ENCODE results near the gene NEURL4.

NEURL4 gene

DNA sequence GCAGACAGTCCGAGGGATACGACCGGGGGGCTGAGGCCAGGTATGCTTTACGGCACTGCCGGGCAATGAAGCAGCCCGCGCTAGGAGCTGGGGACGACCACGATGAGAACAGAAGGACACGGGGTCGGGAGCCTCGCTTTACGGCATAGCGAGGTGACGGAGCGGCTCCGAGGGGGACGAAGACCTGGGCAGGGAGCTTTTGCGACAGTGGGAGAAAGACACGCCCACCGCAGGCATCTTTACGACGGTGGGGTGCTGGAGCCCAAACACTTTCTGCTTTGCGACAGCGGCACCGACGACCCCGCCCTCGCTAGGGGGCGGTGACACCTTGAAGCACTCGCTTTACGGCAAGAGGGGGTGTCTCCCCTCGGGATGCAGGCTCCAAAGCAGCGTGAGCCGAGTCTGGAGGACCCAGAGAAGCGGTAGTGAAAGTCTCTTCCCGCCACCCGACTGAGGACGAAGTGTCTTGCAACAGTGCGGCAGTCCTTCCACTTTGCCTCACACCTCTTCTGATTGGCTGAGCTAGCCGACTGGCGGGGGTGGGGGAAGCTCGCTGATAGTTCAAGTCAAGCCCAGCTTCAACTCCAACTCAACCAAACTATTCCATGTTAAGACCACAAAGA is 350 bp upstream of the NEURL4 start:
- peak in 4 of 11 experiments; percentile 41 to 45 (median 41); a peak in 5 of 22 replicates for TF ChIP-seq Cebpa-rat (IDR thresholded peaks at IDR 0.05)
- Histone ChIP-seq H3K9me3 (replicated peaks in 1 of 11) (no peaks in the 10 kb centered on the region), H3K4me1 (peaks cover 39 to 61% (median 53%) of the 10 kb centered on the region in 10 experiments), H3K4me2 (peak overlapping the region; percentile 88 to 99 (median 96)), H4K20me1 (peaks cover 0 to 7% (median 0%) of the 10 kb centered on the region in 11 experiments; a peak in 2 of 22 replicates), H3K9ac (peak overlapping the region; percentile 81 to 96 (median 89)), H3K27me3 (no peaks in the 10 kb centered on the region), H3K36me3 (peaks cover 14 to 31% (median 23%) of the 10 kb centered on the region in 11 experiments), H3K4me3 (peak overlapping the region; percentile 74 to 86 (median 82)), H3K27ac (peak overlapping the region; percentile 79 to 96 (median 90))

DNA sequence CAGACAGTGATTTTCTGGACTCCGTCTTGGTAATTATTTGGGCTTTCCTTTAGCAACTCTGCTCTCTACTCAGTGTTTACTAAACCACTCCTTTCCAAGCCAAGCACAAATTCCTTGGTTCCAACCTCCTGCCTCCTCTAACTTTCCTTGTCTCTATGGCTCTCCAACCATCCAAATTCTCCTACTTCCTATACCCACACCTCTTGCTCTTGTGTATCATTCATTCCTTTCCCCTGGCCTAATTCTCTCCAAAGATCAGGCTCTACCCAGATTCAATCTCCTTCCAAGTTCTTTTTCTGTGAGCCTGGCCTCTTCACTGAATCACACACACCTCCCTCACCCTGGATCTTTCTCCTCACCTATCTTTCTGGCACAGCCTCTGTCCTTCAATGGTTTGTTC is 1.1 kb downstream of the NEURL4 start:
- Histone ChIP-seq H3K36me3 (peaks cover 27 to 46% (median 38%) of the 10 kb centered on the region in 11 experiments), H3K4me2 (peak overlapping the region; percentile 80 to 97 (median 88)), H4K20me1 (peaks cover 0 to 17% (median 3%) of the 10 kb centered on the region in 11 experiments; a peak in 3 of 22 replicates), H3K27ac (peak overlapping the region in 7 of 11 experiments; percentile 10 to 96 (median 90); a peak in 9 of 22 replicates), H3K9me3 (replicated peaks in 1 of 11) (no peaks in the 10 kb centered on the region), H3K4me3 (peak overlapping the region in 9 of 10 experiments; percentile 74 to 86 (median 84); a peak in 17 of 20 replicates), H3K4me1 (peaks cover 39 to 48% (median 41%) of the 10 kb centered on the region in 10 experiments), H3K27me3 (no peaks in the 10 kb centered on the region), H3K9ac (peak overlapping the region; percentile 81 to 96 (median 89))
- TF ChIP-seq Cebpa-rat (IDR thresholded peaks at IDR 0.05), result no peak

DNA sequence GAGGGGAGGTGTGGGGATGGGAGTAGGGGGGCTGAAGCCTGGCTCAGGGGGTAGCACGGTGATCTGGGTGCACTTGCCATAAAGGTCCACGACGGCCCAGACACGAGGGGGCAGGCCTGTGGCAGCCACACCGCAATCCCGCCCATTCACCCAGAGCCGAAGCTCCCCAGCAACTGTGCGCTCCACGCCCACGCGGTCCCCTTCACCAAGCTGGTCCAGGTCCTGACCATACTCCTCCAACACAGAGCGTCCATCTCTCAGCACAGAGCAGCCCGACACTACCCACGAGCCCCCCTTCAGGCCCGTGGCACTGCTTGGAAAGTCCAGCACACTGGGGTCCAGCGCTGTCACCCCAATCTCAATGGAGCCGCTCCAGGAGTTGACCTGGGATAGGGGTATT is 1.6 kb downstream of the NEURL4 start:
- Histone ChIP-seq H3K4me1 (peaks cover 35 to 43% (median 37%) of the 10 kb centered on the region in 10 experiments), H4K20me1 (peaks cover 0 to 19% (median 4%) of the 10 kb centered on the region in 11 experiments; a peak in 3 of 22 replicates), H3K9me3 (replicated peaks in 1 of 11) (no peaks in the 10 kb centered on the region), H3K36me3 (peaks cover 32 to 51% (median 43%) of the 10 kb centered on the region in 11 experiments), H3K27ac (peak overlapping the region in 2 of 11 experiments; percentile 10 to 90; a peak in 1 of 22 replicates), H3K4me3 (peak overlapping the region in 1 of 10 experiments; percentile 86; a peak in 3 of 20 replicates), H3K9ac (peak overlapping the region in 9 of 11 experiments; percentile 81 to 91 (median 89); a peak in 16 of 22 replicates), H3K27me3 (no peaks in the 10 kb centered on the region), H3K4me2 (peak overlapping the region; percentile 80 to 97 (median 88))
- TF ChIP-seq Cebpa-rat (IDR thresholded peaks at IDR 0.05), result no peak

DNA sequence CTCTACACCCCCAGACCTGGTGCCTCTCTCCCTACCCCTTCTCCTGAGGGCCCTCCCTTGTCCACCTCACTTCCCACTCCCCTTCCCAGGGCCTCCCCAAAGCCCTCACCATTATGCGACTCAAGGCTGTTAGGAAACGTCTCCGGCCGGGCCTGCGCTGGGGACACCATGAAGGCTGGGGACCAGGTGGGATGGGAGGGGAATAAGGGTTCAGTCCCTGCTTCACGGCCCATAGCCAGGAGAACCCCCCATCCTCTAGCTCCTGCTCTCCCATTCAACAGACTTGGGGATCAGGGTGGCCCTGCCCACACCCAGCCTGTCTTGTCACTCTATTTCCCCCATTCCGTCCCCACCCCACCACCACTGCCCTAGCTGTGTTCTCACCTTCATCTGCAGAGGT is 2.1 kb downstream of the NEURL4 start:
- Histone ChIP-seq H4K20me1 (peaks cover 0 to 24% (median 4%) of the 10 kb centered on the region in 11 experiments; a peak in 3 of 22 replicates), H3K4me3 (no peak overlapping the region), H3K27ac (no peak overlapping the region; a peak in 2 of 22 replicates), H3K9ac (peak overlapping the region in 8 of 11 experiments; percentile 8 to 91 (median 88); a peak in 10 of 22 replicates), H3K9me3 (replicated peaks in 1 of 11) (no peaks in the 10 kb centered on the region), H3K4me2 (peak overlapping the region in 5 of 11 experiments; percentile 80 to 94 (median 86); a peak in 6 of 22 replicates), H3K27me3 (no peaks in the 10 kb centered on the region), H3K4me1 (peaks cover 30 to 38% (median 32%) of the 10 kb centered on the region in 10 experiments), H3K36me3 (peaks cover 36 to 55% (median 47%) of the 10 kb centered on the region in 11 experiments)
- TF ChIP-seq Cebpa-rat (IDR thresholded peaks at IDR 0.05), result no peak

DNA sequence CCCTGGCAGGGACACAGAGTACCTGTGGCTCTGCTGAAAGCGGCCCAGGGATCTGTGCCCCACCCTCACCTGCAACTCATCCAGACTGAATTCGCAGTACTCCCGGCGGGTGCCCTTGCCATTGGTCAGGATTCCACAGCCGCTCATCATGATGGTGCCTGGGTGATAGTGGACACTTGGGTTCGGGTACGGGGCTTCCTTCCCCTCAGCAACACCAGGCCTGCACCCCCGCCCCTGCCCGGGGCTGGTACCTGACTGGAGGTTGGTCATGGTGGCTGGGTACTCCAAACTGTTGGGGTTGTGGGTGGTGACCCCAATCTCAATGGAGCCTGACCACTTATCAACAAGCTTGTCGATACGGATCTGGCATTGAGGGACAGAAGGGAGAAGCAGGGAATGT is 2.9 kb downstream of the NEURL4 start:
- TF ChIP-seq Cebpa-rat (IDR thresholded peaks at IDR 0.05), result no peak
- peaks cover 23 to 29% (median 24%) of the 10 kb centered on the region in 10 experiments for H3K4me1 ChIP-seq
- H4K20me1 ChIP-seq, result peaks cover 0 to 27% (median 4%) of the 10 kb centered on the region in 11 experiments; a peak in 3 of 22 replicates
- H3K27ac ChIP-seq, result no peak overlapping the region
- H3K9me3 ChIP-seq (replicated peaks in 1 of 11), result no peaks in the 10 kb centered on the region
- peak overlapping the region in 6 of 11 experiments; percentile 4 to 91 (median 57); a peak in 4 of 22 replicates for H3K9ac ChIP-seq
- no peaks in the 10 kb centered on the region for H3K27me3 ChIP-seq
- H3K36me3 ChIP-seq, result peaks cover 45 to 64% (median 56%) of the 10 kb centered on the region in 11 experiments
- H3K4me2 ChIP-seq, result no peak overlapping the region
- no peak overlapping the region for H3K4me3 ChIP-seq

DNA sequence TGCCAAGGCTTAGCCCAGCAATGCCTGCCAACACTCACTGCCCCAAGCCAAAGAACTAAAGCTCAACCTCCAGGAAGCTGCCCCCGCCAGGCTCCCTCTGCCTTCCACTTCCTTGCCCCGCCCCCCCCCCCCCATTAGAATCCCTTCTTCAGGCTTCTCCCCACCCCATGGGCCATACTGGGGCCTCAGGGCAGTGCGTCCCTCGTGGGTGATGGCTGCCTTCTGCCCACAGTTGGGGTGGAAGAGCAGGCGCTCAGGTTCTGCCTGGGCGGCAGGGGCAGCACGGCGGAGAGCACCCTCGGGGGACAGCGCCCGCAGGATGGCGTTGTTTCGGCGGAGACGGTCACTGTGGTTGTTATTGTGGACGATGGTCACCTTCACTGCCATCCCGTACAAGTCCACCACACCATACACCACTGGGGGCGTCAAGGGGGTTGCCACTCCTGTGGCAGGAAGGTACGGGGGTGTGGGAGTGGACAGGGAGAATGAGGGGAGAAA is 4.1 kb downstream of the NEURL4 start:
- H4K20me1 ChIP-seq, result peaks cover 0 to 27% (median 4%) of the 10 kb centered on the region in 11 experiments; a peak in 3 of 22 replicates
- no peak for TF ChIP-seq Cebpa-rat (IDR thresholded peaks at IDR 0.05)
- H3K4me2 ChIP-seq, result no peak overlapping the region
- H3K9me3 ChIP-seq (replicated peaks in 1 of 11), result no peaks in the 10 kb centered on the region
- H3K27me3 ChIP-seq, result no peaks in the 10 kb centered on the region
- H3K4me1 ChIP-seq, result peaks cover 13 to 20% (median 15%) of the 10 kb centered on the region in 10 experiments; a peak in 19 of 20 replicates
- no peak overlapping the region for H3K4me3 ChIP-seq
- no peak overlapping the region for H3K27ac ChIP-seq
- 0 out of 22 replicates have a peak overlapping the region, but pooled peaks of 1 of the 11 experiments have one; percentile 89 for H3K9ac ChIP-seq
- peaks cover 56 to 75% (median 67%) of the 10 kb centered on the region in 11 experiments for H3K36me3 ChIP-seq

DNA sequence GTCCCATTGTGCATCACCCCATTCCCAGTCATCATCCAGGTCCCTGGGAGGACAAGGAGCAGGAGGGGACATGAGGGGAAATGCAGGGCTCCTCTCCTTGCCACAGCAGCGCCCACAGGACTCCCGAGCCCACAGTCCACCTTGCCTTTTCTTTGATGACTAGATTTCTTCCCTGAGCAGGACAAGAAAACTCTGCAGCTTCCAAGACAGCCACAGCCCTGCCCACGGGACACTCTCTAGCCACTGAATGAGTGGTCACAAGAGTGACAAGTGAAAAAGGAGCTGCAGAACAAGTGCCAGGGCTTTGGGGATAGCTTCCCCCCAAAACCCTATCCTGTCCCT is 4.7 kb downstream of the NEURL4 start:
- Histone ChIP-seq H4K20me1 (peaks cover 0 to 27% (median 4%) of the 10 kb centered on the region in 11 experiments; a peak in 3 of 22 replicates), H3K4me3 (no peak overlapping the region), H3K27ac (no peak overlapping the region), H3K27me3 (no peaks in the 10 kb centered on the region), H3K4me2 (no peak overlapping the region), H3K9me3 (replicated peaks in 1 of 11) (no peaks in the 10 kb centered on the region), H3K9ac (no peak overlapping the region), H3K4me1 (peaks cover 13 to 20% (median 15%) of the 10 kb centered on the region in 10 experiments; a peak in 19 of 20 replicates), H3K36me3 (peaks cover 58 to 82% (median 74%) of the 10 kb centered on the region in 11 experiments)
- TF ChIP-seq Cebpa-rat (IDR thresholded peaks at IDR 0.05), result no peak

DNA sequence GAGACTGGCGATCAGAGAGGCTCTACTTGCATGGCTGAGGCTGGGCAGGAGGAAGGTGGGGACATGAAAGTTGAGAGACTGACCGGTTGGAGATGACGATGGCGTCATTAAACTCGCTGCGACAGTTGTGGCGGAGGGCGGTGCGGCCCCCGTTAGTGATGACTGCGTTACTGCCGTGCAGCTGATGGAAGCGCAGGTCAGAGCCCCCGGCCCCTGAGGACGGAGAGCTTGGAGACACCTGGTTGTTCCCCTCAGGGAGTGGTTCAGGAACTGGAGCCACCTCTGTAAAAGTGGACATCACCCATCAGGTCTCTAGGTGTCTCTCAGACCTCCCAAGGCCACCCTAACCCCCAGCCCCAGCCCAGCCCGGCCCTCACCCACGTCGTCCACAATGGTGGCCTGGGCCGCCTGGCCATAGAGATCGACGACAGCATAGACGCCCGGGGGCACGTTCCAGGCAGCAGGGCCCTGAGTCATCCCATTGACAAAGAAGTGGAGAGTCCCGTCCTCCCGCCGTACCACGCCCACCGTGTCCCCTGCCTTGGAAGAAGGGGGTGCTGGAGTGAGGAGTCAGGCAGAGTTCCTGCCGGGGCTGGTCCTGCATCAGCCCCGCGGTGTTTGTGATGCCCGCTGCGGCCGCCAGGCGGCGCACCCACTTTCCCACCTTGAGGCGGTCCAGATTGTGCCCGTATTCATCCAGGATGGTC is 5.3 kb downstream of the NEURL4 start:
- Histone ChIP-seq H4K20me1 (peaks cover 0 to 27% (median 4%) of the 10 kb centered on the region in 11 experiments; a peak in 3 of 22 replicates), H3K9ac (peak overlapping the region in 1 of 11 experiments; percentile 11; a peak in 1 of 22 replicates), H3K9me3 (replicated peaks in 1 of 11) (no peaks in the 10 kb centered on the region), H3K27me3 (no peaks in the 10 kb centered on the region), H3K36me3 (peaks cover 61 to 87% (median 78%) of the 10 kb centered on the region in 11 experiments), H3K4me2 (no peak overlapping the region), H3K27ac (no peak overlapping the region), H3K4me3 (no peak overlapping the region), H3K4me1 (peaks cover 13 to 20% (median 15%) of the 10 kb centered on the region in 10 experiments; a peak in 19 of 20 replicates)
- TF ChIP-seq Cebpa-rat (IDR thresholded peaks at IDR 0.05), result no peak

All from BLaER1 treated with 17β-estradiol and CSF1 and Interleukin-3, amounts not matched to agents 10 nM and 100 nM (cell line).